GM19043 (cell line): Measurements from ENCODE around the gene SOX13.

Experiments
- ATAC-seq: cut with Tn5 transposase; IDR thresholded peaks from one replicate; pipeline ENCODE4 v1.9.1; 2021; ENCODE audit warnings: low read depth; ENCODE audit not compliant: unreplicated experiment

Gene SOX13

GRCh38 chr1:204103431-204103741, 30.5 kb downstream of the SOX13 start:
- no peak for ATAC-seq

- no peak for ATAC-seq
Observed at GRCh38 chr1:204104331-204105130, 31.6 kb downstream of the SOX13 start.

GRCh38 chr1:204105131-204105515, 32.2 kb downstream of the SOX13 start:
- ATAC-seq = no peak

- no peak for ATAC-seq
Observed at GRCh38 chr1:204106825-204107224, 33.9 kb downstream of the SOX13 start.

GRCh38 chr1:204107892-204108291, 35.0 kb downstream of the SOX13 start:
- no peak for ATAC-seq

- no peak for ATAC-seq
Observed at GRCh38 chr1:204108312-204109141, 35.6 kb downstream of the SOX13 start.

- ATAC-seq = no peak
Observed at GRCh38 chr1:204110894-204111633, 38.1 kb downstream of the SOX13 start.

GRCh38 chr1:204112876-204113730, 40.2 kb downstream of the SOX13 start:
- no peak for ATAC-seq

GRCh38 chr1:204113896-204114295, 41.0 kb downstream of the SOX13 start:
- ATAC-seq = no peak

GRCh38 chr1:204114606-204115005, 41.7 kb downstream of the SOX13 start:
- no peak for ATAC-seq

- ATAC-seq = no peak
Observed at GRCh38 chr1:204115116-204115515, 42.2 kb downstream of the SOX13 start.

GRCh38 chr1:204116539-204116938, 43.6 kb downstream of the SOX13 start:
- ATAC-seq = no peak

GRCh38 chr1:204121840-204122555, 49.1 kb downstream of the SOX13 start:
- ATAC-seq = no peak

- no peak for ATAC-seq
Observed at GRCh38 chr1:204123376-204123775, 50.5 kb downstream of the SOX13 start.

GRCh38 chr1:204124639-204125038, 51.7 kb downstream of the SOX13 start:
- no peak for ATAC-seq

- no peak for ATAC-seq
Observed at GRCh38 chr1:204125759-204126351, 52.9 kb downstream of the SOX13 start.

GRCh38 chr1:204126386-204126785, 53.5 kb downstream of the SOX13 start:
- no peak for ATAC-seq

GRCh38 chr1:204126956-204127355, 54.0 kb downstream of the SOX13 start:
- no peak for ATAC-seq

GRCh38 chr1:204127597-204128242, 54.8 kb downstream of the SOX13 start:
- no peak for ATAC-seq
